ENCODE data around the gene UBAP1.

UBAP1 gene

GRCh38 chr9:34163434-34163833, 15.4 kb upstream of the UBAP1 start:
- DNase-seq (ENCODE audit: extremely low read depth, low read depth): no peak
- no peak for TF ChIP-seq CTCF (IDR thresholded peaks at IDR 0.05; ENCODE audit: low read depth, low read length)

- DNase-seq (ENCODE audit: extremely low read depth, low read depth): no peak
- no peak for TF ChIP-seq CTCF (IDR thresholded peaks at IDR 0.05; ENCODE audit: low read depth, low read length)
Observed at GRCh38 chr9:34169125-34169524, 9.7 kb upstream of the UBAP1 start.

- no peak for TF ChIP-seq CTCF (IDR thresholded peaks at IDR 0.05; ENCODE audit: low read depth, low read length)
- no peak for DNase-seq (ENCODE audit: extremely low read depth, low read depth)
Observed at GRCh38 chr9:34170237-34170991, 8.4 kb upstream of the UBAP1 start.

GRCh38 chr9:34171753-34172535, 6.9 kb upstream of the UBAP1 start:
- no peak for TF ChIP-seq CTCF (IDR thresholded peaks at IDR 0.05; ENCODE audit: low read depth, low read length)
- DNase-seq (ENCODE audit: extremely low read depth, low read depth): no peak

- no peak for DNase-seq (ENCODE audit: extremely low read depth, low read depth)
- no peak for TF ChIP-seq CTCF (IDR thresholded peaks at IDR 0.05; ENCODE audit: low read depth, low read length)
Observed at GRCh38 chr9:34176089-34176488, 2.8 kb upstream of the UBAP1 start.

GRCh38 chr9:34177593-34178435, 1.0 kb upstream of the UBAP1 start:
- no peak for TF ChIP-seq CTCF (IDR thresholded peaks at IDR 0.05; ENCODE audit: low read depth, low read length)
- DNase-seq (ENCODE audit: extremely low read depth, low read depth): no peak
